HG03442 (cell line): Measurements from ENCODE around the gene MAP4K5.
"Not testable (repeated sequence)": the region's sequence is repeated elsewhere in the genome, so short reads cannot be mapped to it uniquely, and the experiment has no call there.

ENCODE experiments used
- ATAC-seq: cut with Tn5 transposase; IDR thresholded peaks from one replicate; pipeline ENCODE4 v1.9.1; 2021; ENCODE audit warnings: mild to moderate bottlenecking, moderate library complexity; ENCODE audit not compliant: unreplicated experiment

Gene MAP4K5

GRCh38 chr14:50533241-50533705 lies 904 bp upstream of the MAP4K5 start:
- ATAC-seq, result peak; percentile 13

GRCh38 chr14:50531595-50532501 lies 521 bp downstream of the MAP4K5 start:
- ATAC-seq, result peak; percentile 3

GRCh38 chr14:50530794-50531365 lies 1.5 kb downstream of the MAP4K5 start:
- no peak for ATAC-seq

GRCh38 chr14:50530358-50530757 lies 2.0 kb downstream of the MAP4K5 start:
- ATAC-seq, result no peak

- ATAC-seq, result no peak
Measured at GRCh38 chr14:50529288-50530179, 2.8 kb downstream of the MAP4K5 start.

GRCh38 chr14:50528000-50528399 lies 4.4 kb downstream of the MAP4K5 start:
- no peak for ATAC-seq

- ATAC-seq, result no peak
Measured at GRCh38 chr14:50524731-50525515, 7.4 kb downstream of the MAP4K5 start.

- ATAC-seq, result no peak
Measured at GRCh38 chr14:50524060-50524459, 8.3 kb downstream of the MAP4K5 start.

- no peak for ATAC-seq
Measured at GRCh38 chr14:50523271-50524041, 8.9 kb downstream of the MAP4K5 start.

GRCh38 chr14:50521912-50522341 lies 10.4 kb downstream of the MAP4K5 start:
- ATAC-seq, result peak; percentile 60

GRCh38 chr14:50520947-50521815 lies 11.2 kb downstream of the MAP4K5 start:
- ATAC-seq, result peak; percentile 74

GRCh38 chr14:50516091-50516490 lies 16.3 kb downstream of the MAP4K5 start:
- no peak for ATAC-seq

GRCh38 chr14:50512463-50512862 lies 19.9 kb downstream of the MAP4K5 start:
- no peak for ATAC-seq

- no peak for ATAC-seq
Measured at GRCh38 chr14:50510157-50510556, 22.2 kb downstream of the MAP4K5 start.

GRCh38 chr14:50507078-50507477 lies 25.3 kb downstream of the MAP4K5 start:
- not testable (repeated sequence) for ATAC-seq

- ATAC-seq, result no peak
Measured at GRCh38 chr14:50501642-50502041, 30.7 kb downstream of the MAP4K5 start.

- no peak for ATAC-seq
Measured at GRCh38 chr14:50497351-50497750, 35.0 kb downstream of the MAP4K5 start.

GRCh38 chr14:50489851-50490250 lies 42.5 kb downstream of the MAP4K5 start:
- no peak for ATAC-seq

- ATAC-seq, result no peak
Measured at GRCh38 chr14:50488521-50488920, 43.8 kb downstream of the MAP4K5 start.
